ENCODE data around the gene ATP1A1. TPM values are rescaled to one million over a fixed set of nuclear protein-coding genes. Genes with fewer than 3 reads are reported as not detected.

ATP1A1 gene
- total and polyA plus RNA-seq, 9 of the 15 experiments (the other 6 are each of a cell fraction or from before 2014, with no cell fraction given) = 99.3 to 513 (median 234) TPM

GRCh38 chr1:116418091-116418830 lies 45.2 kb downstream of the ATP1A1 start (continued):
- TF ChIP-seq ID3 (CRISPR knock-in tag; IDR thresholded peaks at IDR 0.05) (no peak), ID3 (tag; IDR thresholded peaks at IDR 0.05) (0 out of 2 replicates have a peak, but pooled peaks have one; percentile 54), ARHGAP35 (IDR thresholded peaks at IDR 0.05; ENCODE audit: partially characterized antibody) (peak; percentile 39), ZNF512 (tag; IDR thresholded peaks at IDR 0.05) (no peak), BRCA1 (IDR thresholded peaks at IDR 0.05) (no peak), BRCA1 (CRISPR knock-in tag; IDR thresholded peaks at IDR 0.05) (no peak), REST (IDR thresholded peaks at IDR 0.05; ENCODE audit: borderline replicate concordance) (no peak), REST (CRISPR knock-in tag; IDR thresholded peaks at IDR 0.05; ENCODE audit: low read depth) (0 out of 2 replicates have a peak, but pooled peaks have one; percentile 21)
